GM19240 (cell line): ENCODE data around the gene VOPP1.
A peak's percentile ranks its signal among the peaks of the same experiment; 100 is the strongest.

Experiments used
- DNase-seq: peaks from one replicate; pipeline ENCODE4 v3.0.0; 2011; ENCODE audit warnings: low spot score; ENCODE audit not compliant: insufficient read length

VOPP1 gene

GRCh38 chr7:55556031-55556430 lies 16.3 kb downstream of the VOPP1 start:
- no peak for DNase-seq

DNA sequence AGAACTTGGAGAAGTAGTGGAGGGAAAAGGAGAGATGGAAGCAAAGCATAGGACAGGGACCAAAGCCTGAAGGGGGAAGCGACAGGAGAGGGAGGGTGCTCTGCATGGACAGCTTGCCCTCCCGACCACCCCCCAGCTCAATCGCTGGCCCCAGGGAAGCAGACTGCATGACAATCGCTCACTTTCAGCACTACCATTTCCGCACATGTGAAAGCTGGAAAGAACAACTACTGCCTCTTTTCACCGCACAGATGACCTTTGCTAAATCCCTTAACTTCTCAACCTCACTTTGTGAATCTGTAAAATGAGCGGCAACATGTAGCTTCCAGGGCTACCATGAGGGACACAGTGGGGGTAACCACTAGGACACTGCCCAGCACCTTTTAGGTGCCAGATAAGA lies 17.1 kb downstream of the VOPP1 start:
- DNase-seq = no peak

- no peak for DNase-seq
Measured at GRCh38 chr7:55554038-55554437, 18.3 kb downstream of the VOPP1 start.

GRCh38 chr7:55553024-55553345 lies 19.3 kb downstream of the VOPP1 start:
- no peak for DNase-seq

GRCh38 chr7:55552320-55553023 lies 19.8 kb downstream of the VOPP1 start:
- DNase-seq = no peak

DNA sequence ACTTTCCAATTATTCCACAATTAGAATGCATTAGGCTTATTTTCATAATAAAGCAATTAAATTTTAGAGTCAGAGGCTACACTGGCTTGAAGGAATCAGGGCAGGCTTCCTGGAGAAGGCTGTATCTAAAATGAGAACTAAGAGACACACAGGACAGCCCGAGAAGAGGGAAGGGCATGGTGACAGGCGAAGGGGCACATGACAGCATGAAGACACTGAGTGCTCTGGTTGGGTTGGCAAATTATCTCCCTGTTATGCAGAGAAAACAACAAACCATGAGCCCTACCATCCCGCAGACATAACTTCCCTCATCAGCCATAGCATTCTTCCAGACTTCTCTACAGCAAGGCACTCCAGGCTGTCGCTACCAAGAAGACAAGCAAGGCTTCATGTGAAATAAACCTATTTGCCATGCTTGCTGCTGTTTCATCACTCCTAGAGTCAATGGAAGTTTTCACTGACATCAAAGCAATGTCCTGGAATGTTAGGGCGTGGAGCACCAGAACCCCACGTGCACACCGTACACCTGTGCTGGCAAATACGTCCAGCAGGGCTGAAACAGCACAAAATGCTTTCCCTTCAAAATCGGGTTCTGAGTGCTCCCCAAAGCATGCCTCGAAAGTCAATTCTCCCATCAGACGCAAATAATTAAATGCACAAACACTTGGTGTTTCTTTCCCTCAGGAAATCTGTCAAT lies 21.3 kb downstream of the VOPP1 start:
- DNase-seq = no peak

GRCh38 chr7:55550010-55550663 lies 22.2 kb downstream of the VOPP1 start:
- DNase-seq = no peak

GRCh38 chr7:55549457-55549856 lies 22.8 kb downstream of the VOPP1 start:
- no peak for DNase-seq

DNA sequence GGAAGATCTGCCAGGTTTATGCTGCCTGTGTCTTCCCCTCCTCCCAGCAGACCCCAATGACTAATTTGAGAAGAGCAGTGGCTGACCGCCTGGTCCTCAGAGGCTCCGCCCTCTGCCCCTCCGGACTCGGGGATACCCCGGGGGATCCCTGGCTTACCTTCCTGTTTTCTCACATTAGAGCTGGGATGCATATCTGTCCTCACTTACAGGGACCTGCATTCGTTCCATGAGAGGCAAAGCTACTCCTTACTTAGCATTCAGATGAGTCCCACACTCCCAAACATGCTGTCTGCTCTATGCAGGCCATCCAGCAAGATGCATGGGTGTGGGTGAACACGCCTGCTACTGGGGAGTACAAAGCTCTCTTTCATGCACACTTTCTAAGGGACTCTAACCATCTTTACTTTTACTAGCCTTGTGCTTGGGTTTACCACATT lies 24.0 kb downstream of the VOPP1 start:
- no peak for DNase-seq

- no peak for DNase-seq
Measured at GRCh38 chr7:55546814-55547213, 25.5 kb downstream of the VOPP1 start.

DNA sequence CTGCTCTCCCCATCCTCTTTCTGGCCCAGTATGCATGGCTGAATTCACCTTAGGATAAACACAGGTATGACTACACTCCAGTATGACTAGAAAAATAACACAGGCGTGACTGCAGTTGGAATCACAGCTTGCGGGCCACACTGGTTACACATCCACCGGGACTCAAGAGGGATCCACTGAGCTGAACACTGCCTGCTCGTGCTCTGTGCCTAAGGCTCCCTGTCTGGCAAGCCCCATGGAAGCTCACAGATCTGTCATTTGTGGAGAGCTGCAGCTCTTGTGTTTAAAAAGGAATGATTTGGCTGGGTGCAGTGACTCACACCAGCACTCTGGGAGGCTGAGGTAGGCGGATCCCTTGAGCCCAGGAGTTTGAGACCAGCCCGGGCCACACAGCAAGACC lies 26.8 kb downstream of the VOPP1 start:
- DNase-seq = no peak

GRCh38 chr7:55540226-55540858 lies 32.0 kb downstream of the VOPP1 start:
- DNase-seq = no peak

- DNase-seq = no peak
Measured at GRCh38 chr7:55539380-55539779, 32.9 kb downstream of the VOPP1 start.

- DNase-seq = no peak
Measured at GRCh38 chr7:55538538-55538937, 33.8 kb downstream of the VOPP1 start.

GRCh38 chr7:55537458-55537990 lies 34.8 kb downstream of the VOPP1 start:
- no peak for DNase-seq

- DNase-seq = no peak
Measured at GRCh38 chr7:55536619-55537457, 35.5 kb downstream of the VOPP1 start.

- DNase-seq = no peak
Measured at GRCh38 chr7:55535617-55536016, 36.7 kb downstream of the VOPP1 start.

- no peak for DNase-seq
Measured at GRCh38 chr7:55534916-55535590, 37.2 kb downstream of the VOPP1 start.

DNA sequence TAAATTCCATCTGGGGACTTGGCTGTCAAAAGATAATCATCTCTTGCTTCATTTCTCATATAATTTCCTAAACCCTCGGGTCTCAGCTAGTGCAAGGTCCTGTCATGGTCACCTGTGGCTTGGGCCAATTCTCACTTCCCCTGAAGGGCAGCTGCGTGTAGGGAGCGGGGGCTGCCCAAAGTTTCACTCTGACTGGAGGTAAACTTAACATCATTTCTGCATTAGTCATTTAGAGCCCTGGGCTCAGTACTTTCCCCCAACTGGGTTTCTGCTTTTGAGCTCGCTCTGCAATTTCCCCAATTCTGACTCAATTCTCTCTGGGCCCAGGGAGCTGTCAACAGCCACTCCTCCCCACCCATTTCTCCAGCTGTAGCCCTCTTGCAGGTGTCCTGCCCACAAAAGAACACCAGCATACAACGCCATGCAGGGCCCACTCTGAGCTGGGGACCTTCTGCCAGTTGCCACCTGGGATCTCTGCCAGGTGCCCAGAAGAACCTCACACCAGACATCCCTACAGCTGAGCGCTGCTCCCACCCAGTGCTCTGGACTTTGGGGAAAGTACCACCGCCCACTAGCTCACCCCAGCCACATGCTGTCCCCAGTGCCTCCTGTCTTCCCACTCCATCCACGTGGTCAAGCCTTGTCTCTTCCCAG lies 37.9 kb downstream of the VOPP1 start:
- DNase-seq = peak; percentile 70

DNA sequence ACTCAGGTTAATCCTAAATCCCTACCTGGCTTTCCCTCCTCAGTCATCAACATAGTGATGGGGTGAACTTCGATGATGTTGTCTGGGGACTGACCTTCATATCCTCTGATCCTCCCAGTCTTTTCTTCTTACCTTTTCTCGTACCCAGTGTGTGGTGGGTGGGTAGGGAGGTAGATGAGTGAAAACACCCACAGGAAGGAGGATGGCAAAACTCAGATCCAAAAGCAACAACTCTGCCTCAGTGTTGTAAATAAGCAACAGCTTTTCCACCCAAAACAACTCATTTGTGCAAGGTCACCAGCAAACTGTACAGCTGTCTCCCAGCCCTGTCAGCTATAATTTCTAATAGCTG lies 38.6 kb downstream of the VOPP1 start:
- DNase-seq = no peak
